GM21723 (cell line): ENCODE measurements around the gene MDC1.

Experiments
- ATAC-seq: cut with Tn5 transposase; IDR thresholded peaks from one replicate; pipeline ENCODE4 v1.9.1; 2021; ENCODE audit warnings: mild to moderate bottlenecking, moderate library complexity; ENCODE audit not compliant: unreplicated experiment

MDC1 gene

GRCh38 chr6:30707281-30707850, 9.7 kb downstream of the MDC1 start:
- ATAC-seq = no peak

- no peak for ATAC-seq
Measured at GRCh38 chr6:30705620-30706019, 11.5 kb downstream of the MDC1 start.

- ATAC-seq = no peak
Measured at GRCh38 chr6:30703821-30704220, 13.3 kb downstream of the MDC1 start.

- no peak for ATAC-seq
Measured at GRCh38 chr6:30703011-30703410, 14.1 kb downstream of the MDC1 start.

GRCh38 chr6:30700340-30700739, 16.7 kb downstream of the MDC1 start:
- ATAC-seq = no peak

- no peak for ATAC-seq
Measured at GRCh38 chr6:30696432-30696831, 20.6 kb downstream of the MDC1 start.

GRCh38 chr6:30691208-30691847, 25.8 kb downstream of the MDC1 start:
- ATAC-seq = no peak

- ATAC-seq = peak; percentile 35
Measured at GRCh38 chr6:30690403-30691207, 26.5 kb downstream of the MDC1 start, which contains the start of gene NRM. Gene NRM, minus strand, starts transcription at chr6:30690984. Its CDS starts 10 bp downstream, at chr6:30690974.

- ATAC-seq = no peak
Measured at GRCh38 chr6:30689985-30690384, 27.1 kb downstream of the MDC1 start.

- no peak for ATAC-seq
Measured at GRCh38 chr6:30689022-30689865, 27.8 kb downstream of the MDC1 start.

GRCh38 chr6:30688569-30688968, 28.5 kb downstream of the MDC1 start:
- ATAC-seq = no peak

GRCh38 chr6:30687659-30688431, 29.2 kb downstream of the MDC1 start:
- ATAC-seq = no peak

- peak; percentile 36 for ATAC-seq
Measured at GRCh38 chr6:30686908-30687658, 30.0 kb downstream of the MDC1 start.

- ATAC-seq = no peak
Measured at GRCh38 chr6:30686009-30686907, 30.8 kb downstream of the MDC1 start, which contains the start of gene PPP1R18. Gene PPP1R18, minus strand, starts transcription at chr6:30686645. Its CDS starts 627 bp downstream, at chr6:30686018.

- ATAC-seq = no peak
Measured at GRCh38 chr6:30685157-30686008, 31.7 kb downstream of the MDC1 start.

- ATAC-seq = no peak
Measured at GRCh38 chr6:30684386-30685156, 32.5 kb downstream of the MDC1 start.

GRCh38 chr6:30683980-30684338, 33.1 kb downstream of the MDC1 start:
- no peak for ATAC-seq
